ENCODE measurements around the gene PRKCZ. TPM values are rescaled to one million over a fixed set of nuclear protein-coding genes. Genes with fewer than 3 reads are reported as not detected.
A peak's percentile ranks its signal among the peaks of the same experiment; 100 is the strongest.

The PRKCZ gene
- total RNA-seq, 2 experiments from 2014 or later = 8.0 to 10.0 TPM

DNA sequence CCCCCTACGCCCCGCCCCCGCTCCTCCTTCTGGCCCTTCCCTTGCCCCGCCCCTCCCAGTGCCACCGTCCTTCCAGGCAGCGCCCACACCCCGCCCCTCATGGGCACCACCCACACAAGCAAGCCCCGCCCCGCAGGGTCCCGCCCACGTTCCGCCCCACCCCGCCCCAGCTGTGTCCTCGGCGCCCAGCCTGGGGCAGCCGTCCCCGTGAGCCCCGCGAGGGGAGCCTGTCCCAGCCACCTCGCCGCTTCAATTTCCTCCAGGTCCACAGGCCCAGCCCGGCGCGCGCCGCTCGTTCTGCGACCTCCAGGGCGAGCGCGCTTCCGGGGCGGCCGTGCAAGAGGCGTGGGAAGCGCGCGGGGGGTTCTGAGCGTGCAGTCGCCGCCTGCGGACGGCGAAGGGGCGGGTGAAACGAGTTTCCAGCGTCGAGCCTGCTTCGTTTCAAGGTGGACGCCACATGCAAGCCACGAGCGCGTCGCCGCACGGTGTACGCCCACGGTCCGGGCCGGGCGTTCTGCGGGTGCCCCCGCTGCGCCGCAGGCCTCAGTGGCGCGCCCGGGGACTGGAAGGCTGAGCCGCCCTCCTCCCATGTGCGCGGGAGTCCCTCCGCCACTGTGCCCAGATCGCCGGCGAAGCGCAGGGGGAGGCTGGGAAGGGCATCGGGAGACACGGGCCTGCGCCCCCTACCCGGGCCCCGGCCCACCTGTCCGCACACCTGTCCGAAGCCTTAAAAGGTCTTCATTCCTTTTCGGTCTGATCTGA, 155.2 kb downstream of the PRKCZ start:
- ChIA-PET CTCF (ENCODE audit: unreplicated experiment) (interaction anchor here (1.0 kb wide), 1 partner anchor 11 kb away, joined by 5 read pairs; the partner anchor contains the start of gene FAAP20), POLR2A (interaction anchor here (0.7 kb wide), 1 partner anchor 10 kb away, joined by 3 read pairs; the partner anchor contains the start of gene FAAP20)
- Histone ChIP-seq H3K79me2 (ENCODE audit: insufficient read depth, low read depth, low read length) (no peaks in the 10 kb centered on the region), H3K4me2 (ENCODE audit: low read length) (peak overlapping the region; percentile 87), H3K4me3 (ENCODE audit: low read depth, low read length, poor library complexity, severe bottlenecking) (peak overlapping the region; percentile 65), H3K27ac (ENCODE audit: low read depth, low read length, poor library complexity, severe bottlenecking) (no peak overlapping the region), H3K36me3 (ENCODE audit: insufficient read depth, low read length) (no peaks in the 10 kb centered on the region), H3K9me3 (ENCODE audit: low read length) (no peaks in the 10 kb centered on the region), H3K4me1 (ENCODE audit: insufficient read depth, low read length, poor library complexity, severe bottlenecking) (peaks cover 15% of the 10 kb centered on the region), H4K20me1 (ENCODE audit: insufficient read depth, low read length) (no peaks in the 10 kb centered on the region; the same call in 1 of the 2 replicates), H2AFZ (ENCODE audit: low read length) (peak overlapping the region; percentile 80; the same call in 1 of the 2 replicates), H3K9me2 (ENCODE audit: insufficient read depth, low read length) (no peaks in the 10 kb centered on the region)
- intact Hi-C loops (cut with micrococcal nuclease; ENCODE audit: unreplicated experiment) = loop anchor here (2.0 kb wide), 1 partner anchor 53 kb away; no protein-coding TSS in a partner anchor
- BruUV-seq (replicated peaks) = no TSS peak
- peak; percentile 93 for DNase-seq (ENCODE audit: low spot score)
- no peak for TF ChIP-seq EZH2phosphoT487 (IDR thresholded peaks at IDR 0.05; ENCODE audit: borderline replicate concordance, low read depth, low read length)
- TF ChIP-seq, protein P1, sequence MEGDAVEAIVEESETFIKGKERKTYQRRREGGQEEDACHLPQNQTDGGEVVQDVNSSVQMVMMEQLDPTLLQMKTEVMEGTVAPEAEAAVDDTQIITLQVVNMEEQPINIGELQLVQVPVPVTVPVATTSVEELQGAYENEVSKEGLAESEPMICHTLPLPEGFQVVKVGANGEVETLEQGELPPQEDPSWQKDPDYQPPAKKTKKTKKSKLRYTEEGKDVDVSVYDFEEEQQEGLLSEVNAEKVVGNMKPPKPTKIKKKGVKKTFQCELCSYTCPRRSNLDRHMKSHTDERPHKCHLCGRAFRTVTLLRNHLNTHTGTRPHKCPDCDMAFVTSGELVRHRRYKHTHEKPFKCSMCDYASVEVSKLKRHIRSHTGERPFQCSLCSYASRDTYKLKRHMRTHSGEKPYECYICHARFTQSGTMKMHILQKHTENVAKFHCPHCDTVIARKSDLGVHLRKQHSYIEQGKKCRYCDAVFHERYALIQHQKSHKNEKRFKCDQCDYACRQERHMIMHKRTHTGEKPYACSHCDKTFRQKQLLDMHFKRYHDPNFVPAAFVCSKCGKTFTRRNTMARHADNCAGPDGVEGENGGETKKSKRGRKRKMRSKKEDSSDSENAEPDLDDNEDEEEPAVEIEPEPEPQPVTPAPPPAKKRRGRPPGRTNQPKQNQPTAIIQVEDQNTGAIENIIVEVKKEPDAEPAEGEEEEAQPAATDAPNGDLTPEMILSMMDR (conservative IDR thresholded peaks at IDR 0.05; ENCODE audit: low read length) = no peak

DNA sequence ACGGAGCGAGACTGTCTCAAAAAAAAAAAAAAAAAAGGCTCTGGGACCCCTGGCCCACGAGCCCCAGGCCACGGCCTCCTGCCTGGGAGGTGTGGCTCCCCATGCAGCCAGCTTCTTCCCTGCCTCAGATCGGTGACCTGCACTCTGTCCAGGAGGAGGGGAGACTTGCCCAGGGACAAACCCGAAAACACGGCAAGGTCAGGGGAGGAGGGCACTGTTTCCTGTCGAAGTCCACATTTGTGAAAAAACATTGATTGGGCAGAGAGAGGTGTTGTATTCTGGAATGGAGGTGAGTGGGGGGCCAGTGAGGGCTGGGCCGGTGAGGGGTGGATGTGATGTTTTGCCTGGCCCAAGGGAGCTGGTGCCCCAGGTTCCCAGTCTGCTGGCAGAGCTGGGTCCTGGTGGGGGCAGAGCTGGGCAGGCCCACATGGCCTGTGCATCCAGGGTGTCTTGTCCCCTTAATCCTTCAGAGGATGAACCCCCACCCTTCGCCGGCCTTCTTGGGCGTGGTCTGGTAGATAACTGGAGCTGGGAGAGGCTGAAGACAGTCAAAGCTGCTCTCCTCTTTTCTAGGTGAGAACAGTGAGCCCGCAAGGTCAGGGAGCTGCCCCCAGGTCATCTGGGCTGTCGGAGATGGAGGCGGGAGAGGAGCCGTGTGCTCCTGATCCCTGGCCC, 156.7 kb downstream of the PRKCZ start:
- Histone ChIP-seq H3K4me2 (ENCODE audit: low read length) (no peak overlapping the region), H3K4me3 (ENCODE audit: low read depth, low read length, poor library complexity, severe bottlenecking) (no peak overlapping the region), H3K36me3 (ENCODE audit: insufficient read depth, low read length) (no peaks in the 10 kb centered on the region), H3K79me2 (ENCODE audit: insufficient read depth, low read depth, low read length) (no peaks in the 10 kb centered on the region), H3K4me1 (ENCODE audit: insufficient read depth, low read length, poor library complexity, severe bottlenecking) (peaks cover 15% of the 10 kb centered on the region), H3K9me3 (ENCODE audit: low read length) (no peaks in the 10 kb centered on the region), H2AFZ (ENCODE audit: low read length) (no peak overlapping the region), H4K20me1 (ENCODE audit: insufficient read depth, low read length) (no peaks in the 10 kb centered on the region; the same call in 1 of the 2 replicates), H3K27ac (ENCODE audit: low read depth, low read length, poor library complexity, severe bottlenecking) (no peak overlapping the region), H3K9me2 (ENCODE audit: insufficient read depth, low read length) (no peaks in the 10 kb centered on the region)
- BruUV-seq (replicated peaks) = no TSS peak
- CTCF ChIA-PET (ENCODE audit: unreplicated experiment) = no interaction called here
- TF ChIP-seq EZH2phosphoT487 (IDR thresholded peaks at IDR 0.05; ENCODE audit: borderline replicate concordance, low read depth, low read length) = no peak
- TF ChIP-seq, protein P1 (conservative IDR thresholded peaks at IDR 0.05; ENCODE audit: low read length) = no peak
- POLR2A ChIA-PET = no interaction called here
- DNase-seq (ENCODE audit: low spot score) = no peak
- intact Hi-C loops (cut with micrococcal nuclease; ENCODE audit: unreplicated experiment) = no loop called here
